Measurements from ENCODE around the gene TMEM129. TPM values are rescaled to one million over a fixed set of nuclear protein-coding genes. Genes with fewer than 3 reads are reported as not detected.

The TMEM129 gene
- total and polyA plus RNA-seq, 2 experiments from 2014 or later = 16.4 to 64.4 TPM

DNA sequence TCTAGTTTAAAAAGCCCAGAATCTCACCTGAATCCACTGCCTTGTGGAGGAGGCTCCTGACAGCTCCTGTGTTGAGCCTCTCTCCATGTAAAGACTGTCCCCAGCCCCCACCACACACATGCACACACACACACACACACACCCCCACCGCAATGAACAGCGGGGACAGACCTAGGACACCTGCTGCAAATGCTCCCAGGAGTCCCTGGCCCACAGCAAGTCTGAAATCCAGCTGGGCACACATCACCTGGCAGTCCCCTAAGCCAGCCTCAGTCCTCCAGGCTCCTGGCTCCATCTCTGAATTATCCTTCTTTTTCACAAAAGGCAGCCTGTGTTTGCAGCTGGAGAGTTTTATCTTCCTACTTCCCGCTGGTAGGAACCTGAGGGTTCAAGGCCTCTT lies 30.4 kb downstream of the TMEM129 start:
- ATAC-seq (no peak), DNase-seq (ENCODE audit: low spot score) (no peak)
- no peaks in the 10 kb centered on the region; the same call in 2 of the 3 replicates for H3K4me1 Mint-ChIP-seq
- no peak overlapping the region for H3K4me3 ChIP-seq
- no peaks in the 10 kb centered on the region for H3K27me3 ChIP-seq (ENCODE audit: insufficient read depth)
- no peak overlapping the region for H3K27ac ChIP-seq (ENCODE audit: low read depth)
- no peaks in the 10 kb centered on the region for H3K9me2 ChIP-seq (ENCODE audit: insufficient read depth)
- H3F3A ChIP-seq (replicated peaks; ENCODE audit: low read depth) = no peaks in the 10 kb centered on the region
- no peak overlapping the region for H3K4me2 ChIP-seq
- peaks cover 21% of the 10 kb centered on the region for H3K36me3 ChIP-seq (ENCODE audit: insufficient read depth)
- H3K36me3 Mint-ChIP-seq (ENCODE audit: low read depth) = peaks cover 59% of the 10 kb centered on the region
- H3K4me3 Mint-ChIP-seq = no peak overlapping the region; the same call in 2 of the 3 replicates
- H3K4me1 ChIP-seq (ENCODE audit: insufficient read depth) = no peaks in the 10 kb centered on the region
- H3K9me3 Mint-ChIP-seq = no peaks in the 10 kb centered on the region
- H3K27ac Mint-ChIP-seq = no peak overlapping the region
- H3K79me2 ChIP-seq (replicated peaks; ENCODE audit: insufficient read depth) = no peaks in the 10 kb centered on the region; the same call in 1 of the 2 replicates
- TF ChIP-seq STAT1 (IDR thresholded peaks at IDR 0.05; ENCODE audit: unreplicated experiment) = no peak
- TF ChIP-seq, protein P1, sequence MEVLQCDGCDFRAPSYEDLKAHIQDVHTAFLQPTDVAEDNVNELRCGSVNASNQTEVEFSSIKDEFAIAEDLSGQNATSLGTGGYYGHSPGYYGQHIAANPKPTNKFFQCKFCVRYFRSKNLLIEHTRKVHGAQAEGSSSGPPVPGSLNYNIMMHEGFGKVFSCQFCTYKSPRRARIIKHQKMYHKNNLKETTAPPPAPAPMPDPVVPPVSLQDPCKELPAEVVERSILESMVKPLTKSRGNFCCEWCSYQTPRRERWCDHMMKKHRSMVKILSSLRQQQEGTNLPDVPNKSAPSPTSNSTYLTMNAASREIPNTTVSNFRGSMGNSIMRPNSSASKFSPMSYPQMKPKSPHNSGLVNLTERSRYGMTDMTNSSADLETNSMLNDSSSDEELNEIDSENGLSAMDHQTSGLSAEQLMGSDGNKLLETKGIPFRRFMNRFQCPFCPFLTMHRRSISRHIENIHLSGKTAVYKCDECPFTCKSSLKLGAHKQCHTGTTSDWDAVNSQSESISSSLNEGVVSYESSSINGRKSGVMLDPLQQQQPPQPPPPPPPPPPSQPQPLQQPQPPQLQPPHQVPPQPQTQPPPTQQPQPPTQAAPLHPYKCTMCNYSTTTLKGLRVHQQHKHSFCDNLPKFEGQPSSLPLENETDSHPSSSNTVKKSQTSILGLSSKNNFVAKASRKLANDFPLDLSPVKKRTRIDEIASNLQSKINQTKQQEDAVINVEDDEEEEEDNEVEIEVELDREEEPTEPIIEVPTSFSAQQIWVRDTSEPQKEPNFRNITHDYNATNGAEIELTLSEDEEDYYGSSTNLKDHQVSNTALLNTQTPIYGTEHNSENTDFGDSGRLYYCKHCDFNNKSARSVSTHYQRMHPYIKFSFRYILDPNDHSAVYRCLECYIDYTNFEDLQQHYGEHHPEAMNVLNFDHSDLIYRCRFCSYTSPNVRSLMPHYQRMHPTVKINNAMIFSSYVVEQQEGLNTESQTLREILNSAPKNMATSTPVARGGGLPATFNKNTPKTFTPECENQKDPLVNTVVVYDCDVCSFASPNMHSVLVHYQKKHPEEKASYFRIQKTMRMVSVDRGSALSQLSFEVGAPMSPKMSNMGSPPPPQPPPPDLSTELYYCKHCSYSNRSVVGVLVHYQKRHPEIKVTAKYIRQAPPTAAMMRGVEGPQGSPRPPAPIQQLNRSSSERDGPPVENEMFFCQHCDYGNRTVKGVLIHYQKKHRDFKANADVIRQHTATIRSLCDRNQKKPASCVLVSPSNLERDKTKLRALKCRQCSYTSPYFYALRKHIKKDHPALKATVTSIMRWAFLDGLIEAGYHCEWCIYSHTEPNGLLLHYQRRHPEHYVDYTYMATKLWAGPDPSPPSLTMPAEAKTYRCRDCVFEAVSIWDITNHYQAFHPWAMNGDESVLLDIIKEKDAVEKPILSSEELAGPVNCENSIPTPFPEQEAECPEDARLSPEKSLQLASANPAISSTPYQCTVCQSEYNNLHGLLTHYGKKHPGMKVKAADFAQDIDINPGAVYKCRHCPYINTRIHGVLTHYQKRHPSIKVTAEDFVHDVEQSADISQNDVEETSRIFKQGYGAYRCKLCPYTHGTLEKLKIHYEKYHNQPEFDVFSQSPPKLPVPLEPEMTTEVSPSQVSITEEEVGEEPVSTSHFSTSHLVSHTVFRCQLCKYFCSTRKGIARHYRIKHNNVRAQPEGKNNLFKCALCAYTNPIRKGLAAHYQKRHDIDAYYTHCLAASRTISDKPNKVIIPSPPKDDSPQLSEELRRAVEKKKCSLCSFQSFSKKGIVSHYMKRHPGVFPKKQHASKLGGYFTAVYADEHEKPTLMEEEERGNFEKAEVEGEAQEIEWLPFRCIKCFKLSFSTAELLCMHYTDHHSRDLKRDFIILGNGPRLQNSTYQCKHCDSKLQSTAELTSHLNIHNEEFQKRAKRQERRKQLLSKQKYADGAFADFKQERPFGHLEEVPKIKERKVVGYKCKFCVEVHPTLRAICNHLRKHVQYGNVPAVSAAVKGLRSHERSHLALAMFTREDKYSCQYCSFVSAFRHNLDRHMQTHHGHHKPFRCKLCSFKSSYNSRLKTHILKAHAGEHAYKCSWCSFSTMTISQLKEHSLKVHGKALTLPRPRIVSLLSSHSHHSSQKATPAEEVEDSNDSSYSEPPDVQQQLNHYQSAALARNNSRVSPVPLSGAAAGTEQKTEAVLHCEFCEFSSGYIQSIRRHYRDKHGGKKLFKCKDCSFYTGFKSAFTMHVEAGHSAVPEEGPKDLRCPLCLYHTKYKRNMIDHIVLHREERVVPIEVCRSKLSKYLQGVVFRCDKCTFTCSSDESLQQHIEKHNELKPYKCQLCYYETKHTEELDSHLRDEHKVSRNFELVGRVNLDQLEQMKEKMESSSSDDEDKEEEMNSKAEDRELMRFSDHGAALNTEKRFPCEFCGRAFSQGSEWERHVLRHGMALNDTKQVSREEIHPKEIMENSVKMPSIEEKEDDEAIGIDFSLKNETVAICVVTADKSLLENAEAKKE (CRISPR knock-in tag; IDR thresholded peaks at IDR 0.05) = no peak
- no peak for TF ChIP-seq JUNB (IDR thresholded peaks at IDR 0.05; ENCODE audit: unreplicated experiment)
- TF ChIP-seq EZH2 (IDR thresholded peaks at IDR 0.05; ENCODE audit: low read depth, unreplicated experiment) = no peak
- no peak for TF ChIP-seq REST (IDR thresholded peaks at IDR 0.05; ENCODE audit: unreplicated experiment)
- TF ChIP-seq POLR2AphosphoS5 (IDR thresholded peaks at IDR 0.05; ENCODE audit: low read depth) = no peak
- no peak for TF ChIP-seq EZH2phosphoT487 (IDR thresholded peaks at IDR 0.05; ENCODE audit: unreplicated experiment)
- no peak for TF ChIP-seq NANOG (IDR thresholded peaks at IDR 0.05; ENCODE audit: borderline replicate concordance)
- no peak for TF ChIP-seq ZNF331 (CRISPR knock-in tag; IDR thresholded peaks at IDR 0.05; ENCODE audit: low read depth)
- TF ChIP-seq ZNF114 (CRISPR knock-in tag; IDR thresholded peaks at IDR 0.05) = no peak
- TF ChIP-seq, protein P2, sequence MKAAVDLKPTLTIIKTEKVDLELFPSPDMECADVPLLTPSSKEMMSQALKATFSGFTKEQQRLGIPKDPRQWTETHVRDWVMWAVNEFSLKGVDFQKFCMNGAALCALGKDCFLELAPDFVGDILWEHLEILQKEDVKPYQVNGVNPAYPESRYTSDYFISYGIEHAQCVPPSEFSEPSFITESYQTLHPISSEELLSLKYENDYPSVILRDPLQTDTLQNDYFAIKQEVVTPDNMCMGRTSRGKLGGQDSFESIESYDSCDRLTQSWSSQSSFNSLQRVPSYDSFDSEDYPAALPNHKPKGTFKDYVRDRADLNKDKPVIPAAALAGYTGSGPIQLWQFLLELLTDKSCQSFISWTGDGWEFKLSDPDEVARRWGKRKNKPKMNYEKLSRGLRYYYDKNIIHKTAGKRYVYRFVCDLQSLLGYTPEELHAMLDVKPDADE (IDR thresholded peaks at IDR 0.05) = no peak
- no peak for TF ChIP-seq CREB1 (CRISPR knock-in tag; IDR thresholded peaks at IDR 0.05; ENCODE audit: low read depth)
- TF ChIP-seq, protein P3, sequence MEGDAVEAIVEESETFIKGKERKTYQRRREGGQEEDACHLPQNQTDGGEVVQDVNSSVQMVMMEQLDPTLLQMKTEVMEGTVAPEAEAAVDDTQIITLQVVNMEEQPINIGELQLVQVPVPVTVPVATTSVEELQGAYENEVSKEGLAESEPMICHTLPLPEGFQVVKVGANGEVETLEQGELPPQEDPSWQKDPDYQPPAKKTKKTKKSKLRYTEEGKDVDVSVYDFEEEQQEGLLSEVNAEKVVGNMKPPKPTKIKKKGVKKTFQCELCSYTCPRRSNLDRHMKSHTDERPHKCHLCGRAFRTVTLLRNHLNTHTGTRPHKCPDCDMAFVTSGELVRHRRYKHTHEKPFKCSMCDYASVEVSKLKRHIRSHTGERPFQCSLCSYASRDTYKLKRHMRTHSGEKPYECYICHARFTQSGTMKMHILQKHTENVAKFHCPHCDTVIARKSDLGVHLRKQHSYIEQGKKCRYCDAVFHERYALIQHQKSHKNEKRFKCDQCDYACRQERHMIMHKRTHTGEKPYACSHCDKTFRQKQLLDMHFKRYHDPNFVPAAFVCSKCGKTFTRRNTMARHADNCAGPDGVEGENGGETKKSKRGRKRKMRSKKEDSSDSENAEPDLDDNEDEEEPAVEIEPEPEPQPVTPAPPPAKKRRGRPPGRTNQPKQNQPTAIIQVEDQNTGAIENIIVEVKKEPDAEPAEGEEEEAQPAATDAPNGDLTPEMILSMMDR (conservative IDR thresholded peaks at IDR 0.05; ENCODE audit: low read depth in 2 of 2) = no peak
- no peaks in the 10 kb centered on the region for H3K27me3 Mint-ChIP-seq (ENCODE audit: insufficient read depth, low read depth, poor library complexity)
- H4K20me1 ChIP-seq (replicated peaks; ENCODE audit: insufficient read depth) = peaks cover 19% of the 10 kb centered on the region
- H2AFZ ChIP-seq = no peak overlapping the region

Data from GM23338 (cell line).